PC-3 (cell line): ENCODE data around the gene MORN1.
"Not testable (repeated sequence)": the region's sequence is repeated elsewhere in the genome, so short reads cannot be mapped to it uniquely, and the experiment has no call there.

ENCODE experiments used
- EZH2 ChIP-seq: fragments of 300-600 bp; sonication (generic); IDR thresholded peaks from one replicate; pipeline ENCODE4 v1.6.1; 2017; ENCODE audit warnings: antibody characterized with exemption, mild to moderate bottlenecking, low read length; ENCODE audit not compliant: unreplicated experiment
- EZH2phosphoT487 ChIP-seq: fragments of 300-600 bp; sonication (generic); IDR thresholded peaks from 2 replicates; pipeline ENCODE4 v1.6.1; 2018; ENCODE audit warnings: mild to moderate bottlenecking, antibody characterized with exemption, low read length, borderline replicate concordance
- TF ChIP-seq, protein P1 (sequence below): fragments of 300-600 bp; sonication (generic); conservative IDR thresholded peaks from 2 replicates; pipeline ENCODE4 v1.5.1; 2017; ENCODE audit warnings: antibody characterized with exemption, low read depth, mild to moderate bottlenecking, low read length

DNA sequence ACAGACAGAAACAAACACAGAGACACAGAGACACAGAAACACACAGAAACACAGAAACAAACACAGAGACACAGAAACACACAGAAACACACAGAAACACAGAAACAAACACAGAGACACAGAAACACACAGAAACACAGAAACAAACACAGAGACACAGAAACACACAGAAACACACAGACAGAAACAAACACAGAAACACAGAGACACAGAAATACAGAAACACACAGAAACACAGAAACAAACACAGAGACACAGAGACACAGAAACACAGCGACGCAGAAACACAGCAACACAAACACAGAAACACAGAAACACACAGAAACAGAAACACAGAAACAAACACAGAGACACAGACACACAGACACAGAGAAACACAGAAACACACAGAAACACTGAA lies 64.2 kb downstream of the MORN1 start:
- TF ChIP-seq, protein P1, sequence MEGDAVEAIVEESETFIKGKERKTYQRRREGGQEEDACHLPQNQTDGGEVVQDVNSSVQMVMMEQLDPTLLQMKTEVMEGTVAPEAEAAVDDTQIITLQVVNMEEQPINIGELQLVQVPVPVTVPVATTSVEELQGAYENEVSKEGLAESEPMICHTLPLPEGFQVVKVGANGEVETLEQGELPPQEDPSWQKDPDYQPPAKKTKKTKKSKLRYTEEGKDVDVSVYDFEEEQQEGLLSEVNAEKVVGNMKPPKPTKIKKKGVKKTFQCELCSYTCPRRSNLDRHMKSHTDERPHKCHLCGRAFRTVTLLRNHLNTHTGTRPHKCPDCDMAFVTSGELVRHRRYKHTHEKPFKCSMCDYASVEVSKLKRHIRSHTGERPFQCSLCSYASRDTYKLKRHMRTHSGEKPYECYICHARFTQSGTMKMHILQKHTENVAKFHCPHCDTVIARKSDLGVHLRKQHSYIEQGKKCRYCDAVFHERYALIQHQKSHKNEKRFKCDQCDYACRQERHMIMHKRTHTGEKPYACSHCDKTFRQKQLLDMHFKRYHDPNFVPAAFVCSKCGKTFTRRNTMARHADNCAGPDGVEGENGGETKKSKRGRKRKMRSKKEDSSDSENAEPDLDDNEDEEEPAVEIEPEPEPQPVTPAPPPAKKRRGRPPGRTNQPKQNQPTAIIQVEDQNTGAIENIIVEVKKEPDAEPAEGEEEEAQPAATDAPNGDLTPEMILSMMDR: not testable (repeated sequence)
- not testable (repeated sequence) for TF ChIP-seq EZH2, EZH2phosphoT487
